Activated CD8-positive, alpha-beta memory T cell treated with anti-CD3 and anti-CD28 coated beads, Interleukin-2, amount 50 U/mL, for 4 hours (primary cell): Measurements from ENCODE around the gene TXN2.

Experiments
- DNase-seq: peaks from one replicate; pipeline ENCODE4 v3.0.0-alpha.2; 2020

The TXN2 gene

GRCh38 chr22:36480941-36481392 lies 473 bp downstream of the TXN2 start:
- no peak for DNase-seq

DNA sequence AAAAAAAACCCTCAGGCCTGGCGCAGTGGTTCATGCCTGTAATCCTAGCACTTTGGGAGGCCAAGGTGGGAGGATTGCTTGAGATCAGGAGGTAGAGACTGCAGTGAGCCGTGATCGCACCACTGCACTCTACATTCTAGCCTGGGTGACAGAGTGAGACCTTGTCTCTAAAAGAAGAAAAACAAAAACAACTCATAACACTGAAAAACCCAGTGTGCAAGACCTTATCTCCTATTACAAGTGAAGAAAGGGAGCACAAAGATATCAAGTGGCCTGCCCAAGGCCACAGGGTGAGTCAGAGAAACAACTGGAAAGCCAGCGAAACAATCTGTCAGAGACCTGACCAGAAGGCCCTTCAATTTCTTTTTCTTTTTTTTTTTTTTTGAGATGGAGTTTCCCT lies 2.5 kb downstream of the TXN2 start:
- DNase-seq: no peak

DNA sequence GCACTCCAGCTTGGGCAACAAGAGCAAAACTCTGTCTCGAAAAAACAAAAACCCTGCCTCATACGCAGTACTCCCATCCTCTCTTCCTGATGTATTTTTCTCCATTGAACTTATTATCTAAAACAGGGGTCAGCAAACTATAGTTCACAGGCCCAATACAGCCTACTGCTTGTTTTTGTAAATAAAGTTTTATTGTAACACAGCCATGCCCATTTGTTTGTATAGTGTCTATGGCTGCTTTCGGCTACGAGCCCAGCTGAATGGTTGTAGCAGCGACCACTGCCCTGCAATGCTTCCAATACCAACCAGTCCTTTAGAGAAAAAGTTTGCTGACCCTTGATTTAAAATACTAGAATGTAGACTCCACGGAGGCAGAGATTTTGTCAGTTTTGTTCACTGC lies 6.1 kb downstream of the TXN2 start:
- DNase-seq: no peak

DNA sequence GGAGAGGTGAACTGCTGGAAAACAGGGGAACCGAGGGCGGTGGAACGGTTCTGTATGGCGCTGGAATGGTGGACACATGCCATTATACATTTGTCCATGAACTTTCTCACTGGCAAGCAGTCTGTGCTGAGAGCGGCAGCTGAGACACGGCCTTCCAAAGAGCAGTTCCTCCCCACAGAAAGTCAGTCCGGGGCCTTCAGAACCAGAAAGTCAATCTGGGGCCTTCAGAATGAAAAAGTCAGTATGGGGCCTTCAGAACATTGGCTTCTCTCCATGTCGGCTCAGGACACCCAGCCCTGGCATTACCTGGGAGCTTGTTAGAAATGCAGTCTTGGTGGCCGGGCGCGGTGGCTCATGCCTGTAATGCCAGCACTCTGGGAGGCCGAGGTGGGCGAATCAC lies 8.8 kb downstream of the TXN2 start:
- DNase-seq: no peak

GRCh38 chr22:36471341-36471821 lies 10.1 kb downstream of the TXN2 start:
- DNase-seq: no peak

- DNase-seq: no peak
Observed at GRCh38 chr22:36470994-36471331, 10.5 kb downstream of the TXN2 start.

DNA sequence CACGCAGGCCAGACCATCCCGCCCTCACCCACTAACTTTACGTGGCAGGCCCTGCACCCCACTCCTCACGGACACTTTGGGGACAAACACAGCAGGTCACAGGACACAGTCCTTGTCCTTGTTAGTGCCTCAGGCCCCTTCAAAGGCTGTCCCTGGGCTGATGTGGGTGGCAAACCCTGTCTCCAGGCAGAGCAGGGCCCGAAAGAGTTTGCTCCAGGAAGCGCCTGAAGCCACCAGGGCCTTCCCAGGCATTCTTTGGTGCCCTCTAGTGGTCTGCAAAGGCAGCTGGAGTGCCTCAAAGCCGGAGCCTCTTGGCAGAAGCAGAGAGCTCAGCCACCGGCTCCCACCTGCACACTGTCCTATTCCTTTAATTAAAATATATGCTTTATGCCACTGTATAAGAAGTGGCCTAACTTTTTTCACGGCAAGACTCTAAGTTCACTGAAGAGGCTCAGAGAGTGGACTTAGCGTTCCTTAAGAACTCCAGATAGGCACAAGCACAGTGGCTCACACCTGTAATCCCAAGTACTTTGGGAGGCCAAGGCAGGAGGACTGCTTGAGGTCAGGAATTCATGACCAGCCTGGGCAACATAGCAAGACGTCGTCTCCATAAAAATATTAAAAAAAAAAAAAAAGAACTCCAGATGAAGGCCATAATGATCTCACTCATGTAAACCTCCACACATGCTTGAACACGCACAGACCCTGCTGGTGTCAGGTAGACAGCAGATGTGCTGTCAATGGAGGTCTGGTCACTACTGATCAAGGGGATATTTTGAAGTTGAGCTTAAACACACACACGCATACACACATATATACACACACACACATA lies 11.1 kb downstream of the TXN2 start:
- peak; percentile 80 for DNase-seq

DNA sequence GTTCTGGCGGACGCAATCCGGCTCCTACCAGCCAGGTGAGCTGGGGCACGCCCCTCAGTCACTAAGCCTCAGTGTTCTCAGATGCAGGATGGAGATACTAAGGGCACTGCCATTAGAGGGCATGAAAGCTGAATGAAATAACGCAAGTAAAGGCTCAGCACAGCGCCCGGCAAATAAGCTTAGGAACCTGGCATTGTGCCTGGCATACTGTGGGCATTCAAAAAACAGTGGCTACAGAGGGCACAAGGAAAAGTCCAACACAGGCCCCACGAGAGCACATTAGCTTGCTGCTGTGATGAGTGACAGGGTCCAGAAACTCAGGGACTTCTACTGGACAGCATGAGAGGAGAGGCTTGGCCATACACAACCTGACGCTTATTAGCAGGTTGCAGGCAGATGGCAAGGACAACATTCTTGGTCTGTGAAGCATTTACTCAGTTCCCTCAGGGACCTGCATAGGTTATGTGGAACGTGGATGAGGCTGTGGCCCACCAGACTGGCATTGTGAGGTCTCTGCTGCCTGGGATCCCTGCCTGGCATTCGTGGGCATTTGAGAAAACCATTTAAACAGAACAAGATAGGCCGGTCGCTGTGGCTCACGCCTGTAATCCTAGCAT lies 12.2 kb downstream of the TXN2 start:
- DNase-seq: no peak

- no peak for DNase-seq
Observed at GRCh38 chr22:36467946-36468345, 13.5 kb downstream of the TXN2 start.

GRCh38 chr22:36467042-36467810 lies 14.2 kb downstream of the TXN2 start:
- DNase-seq: no peak

DNA sequence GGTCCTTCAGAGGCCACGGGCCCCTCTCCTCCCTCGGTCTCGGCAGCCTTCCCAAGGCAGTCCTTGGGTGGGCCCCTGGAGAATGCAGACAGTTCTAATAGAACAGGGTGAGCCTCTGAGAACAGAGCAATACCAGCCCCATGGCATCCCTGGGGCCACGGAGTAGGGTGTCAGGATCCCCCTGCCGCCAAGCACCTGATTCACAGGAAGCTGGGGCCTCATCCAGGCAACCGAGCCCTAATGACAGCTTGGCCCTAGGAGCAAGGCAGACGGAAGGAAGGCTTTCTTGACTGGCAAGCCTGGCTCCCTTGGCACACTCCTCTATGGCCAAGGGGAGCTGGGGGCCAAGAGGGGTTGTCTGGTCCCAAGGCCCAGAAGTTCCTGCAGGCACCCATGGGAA lies 15.2 kb downstream of the TXN2 start:
- DNase-seq: no peak

- no peak for DNase-seq
Observed at GRCh38 chr22:36465232-36466021, 16.0 kb downstream of the TXN2 start.

DNA sequence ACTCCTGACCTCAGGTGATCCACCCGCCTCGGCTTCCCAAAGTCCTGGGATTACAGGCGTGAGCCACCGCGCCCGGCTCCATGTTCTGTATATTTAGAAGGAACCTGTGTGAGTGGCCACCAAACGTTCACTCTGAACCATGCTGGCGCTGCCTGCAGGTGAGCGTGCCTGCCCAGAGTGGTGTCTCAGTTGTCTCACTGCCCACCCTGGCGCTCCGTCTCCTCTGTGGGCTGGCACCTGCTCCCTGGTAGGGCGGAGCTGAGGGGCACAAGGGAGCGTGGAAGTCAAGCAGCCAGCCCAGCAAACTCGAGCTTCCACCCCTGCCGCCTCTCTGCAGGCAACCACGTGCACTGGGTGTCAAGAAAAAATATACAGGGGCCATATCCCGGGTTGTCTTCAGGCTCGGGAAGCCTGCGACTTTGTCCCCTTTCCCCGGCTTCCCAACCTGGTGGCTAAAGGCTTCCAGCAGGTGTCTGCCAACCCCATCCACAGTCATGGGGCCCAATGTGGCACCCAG lies 16.7 kb downstream of the TXN2 start:
- DNase-seq: no peak

- DNase-seq: no peak
Observed at GRCh38 chr22:36463783-36464184, 17.7 kb downstream of the TXN2 start.

DNA sequence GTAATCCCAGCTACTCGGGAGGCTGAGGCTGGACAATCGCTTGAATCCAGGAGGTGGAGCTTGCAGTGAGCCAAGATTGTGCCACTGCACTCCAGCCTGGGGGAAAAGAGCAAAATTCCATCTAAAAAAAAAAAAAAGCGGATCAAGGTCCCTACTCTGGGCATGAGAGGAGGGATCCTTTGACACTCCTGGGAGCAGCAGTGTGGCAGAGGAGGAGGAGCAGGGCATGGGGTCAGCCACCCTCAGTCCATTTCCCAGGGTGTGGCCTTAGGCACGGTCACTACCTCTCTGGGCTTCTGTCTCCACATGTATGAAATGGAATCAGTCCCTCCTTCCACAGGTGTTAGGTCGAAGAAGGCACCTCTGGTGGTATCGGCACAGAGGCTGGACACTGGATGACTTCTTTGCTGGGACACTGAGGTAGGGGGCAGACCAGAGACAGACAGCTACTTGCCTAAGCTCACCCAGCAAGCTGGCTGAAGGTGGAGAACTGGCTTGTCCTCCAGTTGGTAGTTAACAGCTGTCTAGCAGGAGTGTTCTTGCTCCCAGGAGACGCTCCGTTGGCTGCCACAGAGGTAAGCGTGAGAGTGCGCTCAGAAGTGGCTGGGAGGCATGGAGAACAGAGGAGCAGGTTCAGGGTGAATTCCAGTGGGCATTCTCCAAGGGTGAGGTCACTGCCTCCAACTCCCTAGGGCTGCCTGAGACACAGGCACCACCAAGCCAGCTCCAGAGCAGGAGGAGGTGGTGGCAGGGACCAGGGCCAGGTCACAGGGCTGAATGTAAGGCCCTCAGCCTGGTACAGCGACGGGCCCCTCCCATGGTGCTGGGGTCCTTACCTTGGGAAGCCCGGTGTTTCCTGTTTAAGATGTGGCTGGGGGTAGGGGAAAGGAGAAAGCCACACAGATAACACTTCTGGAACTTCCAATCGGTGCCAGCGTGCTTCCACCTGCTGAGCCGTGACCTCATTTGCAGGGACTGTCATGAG lies 19.5 kb downstream of the TXN2 start:
- DNase-seq: no peak

- no peak for DNase-seq
Observed at GRCh38 chr22:36460202-36460601, 21.2 kb downstream of the TXN2 start.

DNA sequence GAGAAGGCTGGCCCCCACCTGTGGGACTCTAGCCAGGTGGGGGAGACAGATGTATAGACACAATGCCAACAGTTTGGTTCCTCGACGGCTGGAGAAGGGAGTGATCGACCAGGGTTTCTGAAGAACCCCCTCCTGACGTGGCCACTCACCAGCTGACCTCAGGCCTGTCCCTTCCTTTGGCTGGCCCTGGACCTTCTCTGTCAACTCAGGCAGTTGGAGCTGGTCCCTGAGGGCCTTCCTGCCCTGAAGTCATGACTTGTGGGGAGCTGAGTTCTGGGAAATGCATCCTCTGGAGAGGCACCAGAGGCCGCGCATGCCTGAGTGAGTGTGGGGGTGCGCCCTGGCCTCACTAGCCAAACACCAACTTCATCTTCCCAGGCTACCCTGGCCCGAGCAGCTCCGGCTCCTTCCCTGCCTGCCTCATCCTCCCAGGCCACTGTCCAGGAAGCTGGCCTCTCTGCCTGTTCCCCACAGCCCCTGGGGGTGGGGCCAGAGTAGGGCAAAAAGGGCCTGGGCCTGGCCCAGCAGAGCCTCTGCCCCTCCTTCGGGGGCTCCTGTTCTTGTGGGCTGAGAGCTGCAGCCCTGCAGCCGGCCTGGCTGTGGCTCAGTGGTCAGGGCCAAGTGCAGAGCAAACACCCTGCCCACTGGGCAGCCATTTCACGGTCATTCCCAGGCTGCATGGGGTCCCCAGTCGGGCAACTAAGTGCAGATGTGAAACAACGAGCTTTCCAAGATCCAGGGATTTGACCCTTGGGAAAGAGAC lies 23.6 kb downstream of the TXN2 start:
- DNase-seq: no peak

- DNase-seq: no peak
Observed at GRCh38 chr22:36456464-36456845, 25.0 kb downstream of the TXN2 start.

GRCh38 chr22:36455571-36456463 lies 25.6 kb downstream of the TXN2 start:
- no peak for DNase-seq
